ENCODE data around the gene FAM120B.

FAM120B gene

DNA sequence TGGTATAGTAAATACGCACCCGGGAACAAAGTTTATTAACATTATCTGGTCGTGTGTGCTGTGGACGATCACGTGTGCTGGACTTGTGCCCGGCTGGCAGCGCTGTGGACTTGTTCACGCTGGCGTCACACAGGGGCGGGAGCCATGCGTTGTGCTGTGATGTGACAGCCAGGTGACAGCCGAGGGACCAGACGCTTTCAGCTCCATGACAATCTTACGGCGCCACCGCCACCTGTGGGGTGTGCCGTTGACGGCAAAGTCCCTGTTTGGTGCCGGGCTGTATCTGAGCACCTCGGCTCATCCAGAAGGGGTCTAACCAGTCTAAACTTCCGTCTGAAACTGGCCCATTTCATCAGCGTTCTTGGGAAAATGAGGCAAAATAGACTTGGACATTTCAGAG is 40.9 kb upstream of the FAM120B start:
- Histone ChIP-seq H3K27ac (ENCODE audit: insufficient read depth, low read depth, low read length, poor library complexity, severe bottlenecking) (no peak overlapping the region), H3K4me3 (ENCODE audit: insufficient read depth, low read depth, low read length) (no peak overlapping the region), H3K4me1 (ENCODE audit: control insufficient read depth, insufficient read depth, low read length) (peaks cover 41% of the 10 kb centered on the region), H3K36me3 (ENCODE audit: control insufficient read depth, insufficient read depth, low read length) (no peaks in the 10 kb centered on the region), H3K27me3 (ENCODE audit: control insufficient read depth, insufficient read depth, low read length, poor library complexity, severe bottlenecking) (no peaks in the 10 kb centered on the region), H3K9me3 (ENCODE audit: control insufficient read depth, low read length) (no peaks in the 10 kb centered on the region)
- whole genome bisulfite sequencing, 2 experiments: 88 to 89% methylated on average over 22 of the region's 22 CpGs

DNA sequence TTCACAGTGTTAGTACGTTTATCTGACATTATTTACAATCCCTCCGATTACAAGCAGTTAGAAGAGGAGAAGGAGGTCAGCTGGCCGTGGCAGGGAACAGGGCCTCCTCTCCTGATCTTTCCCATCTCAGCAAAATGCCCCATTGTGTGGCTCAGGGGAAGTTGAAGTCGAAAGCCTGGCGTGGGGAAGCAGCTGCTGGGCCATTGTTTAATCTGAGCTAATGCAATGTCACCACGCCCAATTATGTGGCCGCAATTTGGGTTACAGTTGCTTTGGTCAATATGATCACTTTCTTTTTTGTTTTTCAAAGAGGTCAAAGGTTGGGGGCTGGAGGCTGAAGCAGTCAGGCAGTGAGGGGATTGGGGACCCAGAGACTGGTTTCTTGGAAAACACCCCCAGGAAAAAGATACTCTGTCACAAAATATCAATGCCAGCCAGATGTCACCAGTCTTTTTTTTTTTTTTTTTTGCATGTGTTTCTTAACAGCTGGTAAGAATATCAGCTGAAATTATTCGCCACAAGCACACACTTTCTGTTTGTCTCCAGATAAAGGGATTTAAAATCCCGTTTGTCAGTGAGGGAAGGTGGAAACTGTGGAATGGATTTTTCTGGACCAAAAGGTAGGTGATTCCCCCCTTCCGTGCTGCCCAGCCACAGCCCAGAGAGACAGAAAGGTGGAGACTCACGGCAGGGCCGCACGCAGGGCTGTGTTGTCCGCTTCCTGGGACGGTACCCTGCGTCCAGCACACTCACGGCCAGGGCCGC is 40.3 kb upstream of the FAM120B start:
- Histone ChIP-seq H3K9me3 (ENCODE audit: control insufficient read depth, low read length) (no peaks in the 10 kb centered on the region), H3K27me3 (ENCODE audit: control insufficient read depth, insufficient read depth, low read length, poor library complexity, severe bottlenecking) (no peaks in the 10 kb centered on the region), H3K4me1 (ENCODE audit: control insufficient read depth, insufficient read depth, low read length) (peaks cover 41% of the 10 kb centered on the region), H3K27ac (ENCODE audit: insufficient read depth, low read depth, low read length, poor library complexity, severe bottlenecking) (no peak overlapping the region), H3K36me3 (ENCODE audit: control insufficient read depth, insufficient read depth, low read length) (no peaks in the 10 kb centered on the region), H3K4me3 (ENCODE audit: insufficient read depth, low read depth, low read length) (no peak overlapping the region)
- 61 to 65% methylated on average over 14 to 16 of the region's 18 CpGs for WGBS, 2 experiments

DNA sequence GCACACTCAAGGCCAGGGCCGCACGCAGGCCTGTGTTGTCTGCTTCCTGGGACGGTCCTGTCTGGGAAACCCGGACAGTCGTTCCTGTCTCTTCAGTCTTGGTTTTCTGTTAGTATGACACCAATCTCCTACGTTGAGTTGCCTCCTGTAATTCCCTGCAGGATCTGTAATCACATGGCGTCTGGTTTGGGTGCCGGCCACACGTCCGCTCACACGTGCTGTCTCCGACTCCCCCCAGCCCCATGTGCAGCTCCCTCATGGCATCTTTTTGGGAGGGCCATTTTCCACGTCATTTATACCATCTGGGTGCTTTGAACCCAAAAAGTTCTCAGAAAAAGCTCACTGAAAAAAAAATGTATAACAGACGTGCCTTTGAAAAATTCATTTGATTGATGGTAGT is 38.9 kb upstream of the FAM120B start:
- H3K9me3 ChIP-seq (ENCODE audit: control insufficient read depth, low read length): no peaks in the 10 kb centered on the region
- peaks cover 41% of the 10 kb centered on the region for H3K4me1 ChIP-seq (ENCODE audit: control insufficient read depth, insufficient read depth, low read length)
- no peaks in the 10 kb centered on the region for H3K36me3 ChIP-seq (ENCODE audit: control insufficient read depth, insufficient read depth, low read length)
- WGBS, 2 experiments: 92% methylated on average over 14 of the region's 14 CpGs
- no peak overlapping the region for H3K27ac ChIP-seq (ENCODE audit: insufficient read depth, low read depth, low read length, poor library complexity, severe bottlenecking)
- H3K4me3 ChIP-seq (ENCODE audit: insufficient read depth, low read depth, low read length): no peak overlapping the region
- H3K27me3 ChIP-seq (ENCODE audit: control insufficient read depth, insufficient read depth, low read length, poor library complexity, severe bottlenecking): no peaks in the 10 kb centered on the region

DNA sequence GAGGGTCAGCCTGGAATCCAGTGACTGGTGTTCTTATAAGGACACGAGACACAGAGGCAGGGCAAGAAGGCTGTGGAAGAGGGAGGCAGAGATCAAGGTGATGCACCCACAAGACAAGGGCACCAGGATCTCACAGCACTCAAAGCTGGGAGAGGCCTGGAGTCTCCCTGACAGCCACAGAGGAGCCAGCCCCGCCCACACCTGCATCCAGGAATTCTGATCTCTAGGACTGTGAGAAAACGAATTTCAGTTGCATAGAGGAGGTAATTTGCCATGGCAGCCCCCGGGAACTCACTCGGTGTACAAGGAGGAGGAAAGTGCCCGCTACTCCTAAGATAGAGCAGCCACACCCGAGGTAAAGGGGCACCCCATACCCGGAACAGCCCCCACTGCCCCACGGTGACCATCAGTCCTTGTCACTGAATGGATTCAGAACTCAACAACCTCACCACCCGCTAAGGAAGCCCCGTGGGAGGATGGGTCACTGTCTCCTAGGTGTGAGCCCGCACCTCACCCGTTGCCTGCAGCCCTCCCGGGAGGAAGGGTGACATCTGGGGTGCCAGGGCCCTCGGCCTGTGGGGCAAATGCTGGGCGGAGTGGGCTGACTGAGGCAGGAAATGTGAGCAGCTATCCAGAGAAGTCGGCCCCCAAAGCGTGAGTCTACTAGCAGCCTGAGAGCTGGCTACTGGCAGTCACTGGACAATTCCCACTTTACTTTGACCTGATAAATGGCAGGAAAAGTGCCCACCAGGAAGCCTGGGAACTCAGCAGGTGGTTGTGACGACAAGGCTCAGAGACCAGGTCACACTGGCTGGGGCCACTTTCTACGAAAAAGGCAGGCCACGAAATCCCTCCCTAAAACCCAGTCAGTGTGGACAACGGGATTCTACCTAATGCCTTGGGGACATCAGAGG is 38.1 kb upstream of the FAM120B start:
- WGBS, 2 experiments: 90% methylated on average over 22 of the region's 22 CpGs
- H3K27ac ChIP-seq (ENCODE audit: insufficient read depth, low read depth, low read length, poor library complexity, severe bottlenecking): no peak overlapping the region
- no peaks in the 10 kb centered on the region for H3K9me3 ChIP-seq (ENCODE audit: control insufficient read depth, low read length)

DNA sequence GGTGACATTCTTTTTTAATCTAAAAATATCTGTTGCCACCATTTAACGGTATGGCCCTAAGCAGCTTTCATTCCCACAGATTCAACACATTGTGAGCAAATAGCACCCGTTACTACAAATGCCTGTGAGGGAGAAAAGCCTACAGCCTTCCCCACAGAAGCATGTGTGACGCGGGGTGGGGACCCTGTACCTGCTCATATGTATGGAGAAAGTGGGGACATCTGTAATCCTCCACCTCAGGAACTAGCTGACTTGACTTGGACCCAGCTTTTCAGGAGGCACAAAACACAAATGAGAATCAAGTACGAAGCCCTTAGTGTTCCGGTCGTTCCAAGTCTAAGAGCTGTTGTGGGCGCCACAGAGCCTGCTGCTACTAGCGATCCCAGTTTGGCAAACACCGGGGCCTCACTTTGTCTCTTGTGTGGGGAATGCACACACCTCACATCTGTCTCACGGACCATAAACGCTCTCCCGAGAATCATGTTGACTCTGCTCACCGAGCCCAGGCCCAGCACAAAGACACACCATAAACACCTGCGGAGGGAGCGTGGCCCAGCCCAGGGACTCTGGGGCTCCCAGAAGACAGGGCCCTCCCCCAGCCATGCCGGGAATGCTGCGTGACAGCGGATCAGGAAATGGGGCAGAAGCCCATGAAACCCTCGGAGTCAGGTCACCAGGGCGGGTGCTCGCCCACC is 37.3 kb upstream of the FAM120B start:
- H3K9me3 ChIP-seq (ENCODE audit: control insufficient read depth, low read length): no peaks in the 10 kb centered on the region
- H3K36me3 ChIP-seq (ENCODE audit: control insufficient read depth, insufficient read depth, low read length): no peaks in the 10 kb centered on the region
- H3K27ac ChIP-seq (ENCODE audit: insufficient read depth, low read depth, low read length, poor library complexity, severe bottlenecking): no peak overlapping the region
- no peak overlapping the region for H3K4me3 ChIP-seq (ENCODE audit: insufficient read depth, low read depth, low read length)
- WGBS, 2 experiments: 66 to 70% methylated on average over 22 of the region's 22 CpGs
- H3K27me3 ChIP-seq (ENCODE audit: control insufficient read depth, insufficient read depth, low read length, poor library complexity, severe bottlenecking): no peaks in the 10 kb centered on the region
- H3K4me1 ChIP-seq (ENCODE audit: control insufficient read depth, insufficient read depth, low read length): peaks cover 31% of the 10 kb centered on the region

More for the DNA sequence above, 38.1 kb upstream of the FAM120B start:
- Histone ChIP-seq H3K36me3 (ENCODE audit: control insufficient read depth, insufficient read depth, low read length) (no peaks in the 10 kb centered on the region), H3K4me1 (ENCODE audit: control insufficient read depth, insufficient read depth, low read length) (peaks cover 39% of the 10 kb centered on the region), H3K4me3 (ENCODE audit: insufficient read depth, low read depth, low read length) (no peak overlapping the region), H3K27me3 (ENCODE audit: control insufficient read depth, insufficient read depth, low read length, poor library complexity, severe bottlenecking) (no peaks in the 10 kb centered on the region)

DNA sequence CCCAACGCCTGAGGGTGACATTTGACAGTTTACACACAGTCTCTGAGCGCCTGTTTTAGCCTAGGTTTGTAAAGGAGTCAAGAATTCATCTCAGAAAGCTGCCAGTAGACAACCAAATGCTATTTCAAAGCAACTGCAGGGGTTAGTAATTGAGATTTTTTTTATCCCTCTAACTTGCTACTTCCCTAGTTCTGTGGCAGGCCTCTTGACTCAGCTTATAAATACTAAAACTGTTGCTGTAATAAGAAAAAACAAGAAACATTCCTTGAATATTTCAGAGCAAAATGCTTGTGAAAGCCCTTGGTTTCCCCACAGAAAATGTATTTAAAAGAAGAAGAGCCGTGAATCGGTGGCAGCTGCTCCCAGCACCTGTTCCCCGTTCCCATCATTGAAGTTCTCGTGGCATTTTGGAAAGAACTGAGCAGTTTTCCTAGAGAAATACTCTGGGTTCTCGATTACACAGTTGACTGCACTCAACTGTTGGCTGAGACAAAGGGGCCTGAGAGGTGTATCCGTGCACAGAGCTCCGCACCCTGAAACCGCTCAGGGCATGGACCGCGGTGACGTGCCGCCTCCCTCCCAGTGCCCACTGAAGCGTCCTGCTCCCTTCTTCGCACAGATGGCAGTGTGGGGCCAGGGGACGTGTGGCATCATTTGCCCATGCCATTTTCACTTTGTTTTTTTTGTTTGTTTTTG is 36.6 kb upstream of the FAM120B start:
- Histone ChIP-seq H3K27me3 (ENCODE audit: control insufficient read depth, insufficient read depth, low read length, poor library complexity, severe bottlenecking) (no peaks in the 10 kb centered on the region), H3K4me1 (ENCODE audit: control insufficient read depth, insufficient read depth, low read length) (peaks cover 31% of the 10 kb centered on the region), H3K4me3 (ENCODE audit: insufficient read depth, low read depth, low read length) (no peak overlapping the region), H3K36me3 (ENCODE audit: control insufficient read depth, insufficient read depth, low read length) (no peaks in the 10 kb centered on the region), H3K9me3 (ENCODE audit: control insufficient read depth, low read length) (no peaks in the 10 kb centered on the region), H3K27ac (ENCODE audit: insufficient read depth, low read depth, low read length, poor library complexity, severe bottlenecking) (no peak overlapping the region)
- 84 to 86% methylated on average over 17 of the region's 17 CpGs for WGBS, 2 experiments

DNA sequence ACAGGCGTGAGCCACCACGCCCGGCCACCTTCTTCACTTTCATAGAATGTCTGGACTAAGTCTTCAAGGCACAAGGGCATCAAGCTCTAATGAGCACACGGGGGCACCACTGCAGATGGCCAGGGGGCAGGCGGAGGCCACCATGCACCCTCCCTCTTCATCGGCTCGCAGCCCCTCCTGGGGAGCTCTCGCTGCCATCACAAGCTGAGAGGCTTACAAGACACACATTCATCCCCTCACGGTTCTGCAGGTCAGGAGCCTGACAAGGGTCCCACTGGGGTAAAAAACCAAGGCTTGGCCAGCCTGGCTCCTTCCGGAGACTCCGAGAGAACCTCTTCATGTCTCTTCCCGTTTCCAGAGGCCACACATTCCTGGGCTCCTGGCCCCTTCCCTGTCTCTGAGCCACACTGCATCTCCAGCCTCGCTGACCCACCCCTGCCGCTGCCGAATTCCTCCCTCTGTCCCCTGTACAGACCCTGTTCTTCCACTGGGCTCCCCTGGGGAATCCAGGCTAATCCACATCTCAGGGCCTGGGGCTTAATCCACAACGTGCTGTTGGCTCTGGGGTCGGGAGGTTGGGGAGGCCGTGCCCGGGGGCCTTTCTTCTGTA is 35.5 kb upstream of the FAM120B start:
- Histone ChIP-seq H3K4me3 (ENCODE audit: insufficient read depth, low read depth, low read length) (no peak overlapping the region), H3K27me3 (ENCODE audit: control insufficient read depth, insufficient read depth, low read length, poor library complexity, severe bottlenecking) (no peaks in the 10 kb centered on the region), H3K4me1 (ENCODE audit: control insufficient read depth, insufficient read depth, low read length) (peaks cover 23% of the 10 kb centered on the region), H3K36me3 (ENCODE audit: control insufficient read depth, insufficient read depth, low read length) (no peaks in the 10 kb centered on the region), H3K9me3 (ENCODE audit: control insufficient read depth, low read length) (no peaks in the 10 kb centered on the region), H3K27ac (ENCODE audit: insufficient read depth, low read depth, low read length, poor library complexity, severe bottlenecking) (no peak overlapping the region)
- WGBS, 2 experiments: 89 to 90% methylated on average over 19 of the region's 19 CpGs

DNA sequence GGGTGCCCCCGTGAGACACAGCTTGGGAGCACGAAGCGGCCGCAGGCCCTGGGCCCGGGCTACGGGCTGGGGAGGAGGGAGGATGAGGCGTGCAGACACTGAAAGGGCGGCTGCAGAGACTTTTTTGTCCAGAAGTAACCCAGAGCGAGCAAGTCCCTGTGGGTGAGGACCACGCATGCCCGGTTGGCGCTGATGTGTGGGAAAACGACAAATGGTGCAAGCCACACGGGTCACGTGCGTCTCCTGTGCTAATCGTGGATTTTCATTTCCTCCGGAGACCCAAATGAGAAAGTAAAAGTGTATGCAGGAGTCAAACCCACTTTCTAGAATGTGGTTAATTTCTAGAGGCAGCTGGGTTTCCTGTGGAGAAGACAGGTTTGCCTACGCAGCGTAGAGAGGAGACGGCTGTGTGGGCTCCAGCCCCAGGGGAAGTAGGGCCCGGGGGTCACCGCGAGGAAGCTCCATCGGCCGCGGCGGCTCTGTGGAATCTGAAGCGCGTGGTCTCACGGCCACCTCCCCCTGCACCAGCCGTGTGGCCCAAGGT is 34.7 kb upstream of the FAM120B start:
- no peaks in the 10 kb centered on the region for H3K36me3 ChIP-seq (ENCODE audit: control insufficient read depth, insufficient read depth, low read length)
- H3K4me1 ChIP-seq (ENCODE audit: control insufficient read depth, insufficient read depth, low read length): peaks cover 25% of the 10 kb centered on the region
- 94 to 95% methylated on average over 32 of the region's 32 CpGs for WGBS, 2 experiments
- H3K27me3 ChIP-seq (ENCODE audit: control insufficient read depth, insufficient read depth, low read length, poor library complexity, severe bottlenecking): no peaks in the 10 kb centered on the region
- no peak overlapping the region for H3K4me3 ChIP-seq (ENCODE audit: insufficient read depth, low read depth, low read length)
- no peak overlapping the region for H3K27ac ChIP-seq (ENCODE audit: insufficient read depth, low read depth, low read length, poor library complexity, severe bottlenecking)
- H3K9me3 ChIP-seq (ENCODE audit: control insufficient read depth, low read length): no peaks in the 10 kb centered on the region

DNA sequence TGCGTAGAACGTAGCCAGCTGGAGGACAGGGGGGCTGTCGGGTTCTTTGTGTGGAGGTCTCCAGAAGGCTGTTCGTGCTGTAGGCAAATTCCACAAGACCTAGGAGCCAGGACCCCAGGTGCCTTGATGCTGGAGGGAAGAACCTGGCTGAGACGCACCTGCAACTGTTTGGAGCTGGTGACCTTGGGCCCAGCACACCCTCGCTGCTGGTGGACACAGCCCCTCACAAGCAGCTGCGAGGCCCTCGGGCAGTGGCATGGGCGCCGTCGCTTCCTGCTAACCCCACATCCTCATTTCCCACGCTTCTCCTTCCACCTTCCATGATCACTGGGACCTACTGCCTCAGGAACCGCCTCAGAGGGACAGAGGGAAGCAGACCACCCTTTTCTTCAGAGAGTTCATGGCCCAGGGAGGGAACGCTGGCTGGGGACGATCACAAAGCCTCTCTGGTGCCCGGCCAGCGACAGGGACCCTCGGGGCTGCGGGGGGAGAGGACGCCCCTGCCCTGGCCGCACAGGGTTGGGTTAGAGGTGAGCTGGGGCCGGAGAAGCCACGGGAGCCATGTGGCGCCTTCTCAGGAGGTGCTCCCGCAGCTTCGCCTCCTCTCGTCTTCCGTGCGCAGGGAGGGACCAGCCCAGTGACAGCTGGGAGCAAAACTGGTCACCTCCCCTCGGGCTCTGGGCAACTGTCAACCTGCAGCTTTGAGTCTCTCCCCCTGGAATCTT is 34.1 kb upstream of the FAM120B start:
- Histone ChIP-seq H3K4me1 (ENCODE audit: control insufficient read depth, insufficient read depth, low read length) (peaks cover 27% of the 10 kb centered on the region), H3K27ac (ENCODE audit: insufficient read depth, low read depth, low read length, poor library complexity, severe bottlenecking) (no peak overlapping the region)
- 88 to 89% methylated on average over 30 of the region's 30 CpGs for WGBS, 2 experiments

More for the DNA sequence above, 34.1 kb upstream of the FAM120B start:
- no peaks in the 10 kb centered on the region for H3K27me3 ChIP-seq (ENCODE audit: control insufficient read depth, insufficient read depth, low read length, poor library complexity, severe bottlenecking)
- H3K36me3 ChIP-seq (ENCODE audit: control insufficient read depth, insufficient read depth, low read length): no peaks in the 10 kb centered on the region
- H3K4me3 ChIP-seq (ENCODE audit: insufficient read depth, low read depth, low read length): no peak overlapping the region
- no peaks in the 10 kb centered on the region for H3K9me3 ChIP-seq (ENCODE audit: control insufficient read depth, low read length)

Measured in ectodermal cell (in vitro differentiated cells).